ENCODE data around the gene RBBP7.

RBBP7 gene

DNA sequence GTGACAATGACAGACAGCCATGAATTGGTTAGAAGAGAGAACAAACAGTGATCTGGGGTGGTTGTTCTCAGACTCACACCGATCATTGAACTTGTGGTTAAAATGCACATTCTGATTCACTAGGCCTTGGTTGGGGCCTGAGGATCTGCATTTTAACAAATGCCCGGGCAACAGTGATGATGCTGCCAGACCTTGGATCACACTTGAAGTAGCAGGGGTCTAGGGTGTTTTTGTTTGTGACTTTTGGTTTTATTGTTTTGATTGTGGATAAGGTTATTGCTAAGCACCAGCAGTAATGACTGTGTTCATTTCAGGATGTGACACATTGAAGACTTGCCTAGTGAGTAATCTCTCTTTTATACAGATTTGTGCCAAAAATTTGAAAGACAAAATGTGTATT is 47.4 kb downstream of the RBBP7 start:
- H3K4me3 ChIP-seq (ENCODE audit: low read depth, low read length): no peak overlapping the region
- no peak for TF ChIP-seq CTCF (IDR thresholded peaks at IDR 0.05; ENCODE audit: low read depth, low read length)

GRCh38 chrX:16819634-16820033 is 50.5 kb downstream of the RBBP7 start:
- TF ChIP-seq CTCF (IDR thresholded peaks at IDR 0.05; ENCODE audit: low read depth, low read length): no peak
- DNase-seq: no peak
- Histone ChIP-seq H3K9me3 (ENCODE audit: severe bottlenecking) (no peaks in the 10 kb centered on the region), H3K27me3 (ENCODE audit: insufficient read depth, low read depth, severe bottlenecking) (no peaks in the 10 kb centered on the region), H3K27ac (no peak overlapping the region), H3K4me3 (ENCODE audit: low read depth, low read length) (no peak overlapping the region), H3K36me3 (peaks cover 46% of the 10 kb centered on the region)

More for the DNA sequence above, 47.4 kb downstream of the RBBP7 start:
- Histone ChIP-seq H3K27ac (no peak overlapping the region), H3K9me3 (ENCODE audit: severe bottlenecking) (no peaks in the 10 kb centered on the region), H3K27me3 (ENCODE audit: insufficient read depth, low read depth, severe bottlenecking) (no peaks in the 10 kb centered on the region), H3K36me3 (peaks cover 47% of the 10 kb centered on the region)
- no peak for DNase-seq

GRCh38 chrX:16814597-16814996 is 55.6 kb downstream of the RBBP7 start:
- no peak overlapping the region for H3K27ac ChIP-seq
- DNase-seq: no peak
- no peaks in the 10 kb centered on the region for H3K27me3 ChIP-seq (ENCODE audit: insufficient read depth, low read depth, severe bottlenecking)
- H3K9me3 ChIP-seq (ENCODE audit: severe bottlenecking): no peaks in the 10 kb centered on the region
- H3K4me3 ChIP-seq (ENCODE audit: low read depth, low read length): no peak overlapping the region
- H3K36me3 ChIP-seq: peaks cover 34% of the 10 kb centered on the region
- TF ChIP-seq CTCF (IDR thresholded peaks at IDR 0.05; ENCODE audit: low read depth, low read length): no peak

- no peak for DNase-seq
Observed at GRCh38 chrX:16807976-16808542, 62.1 kb downstream of the RBBP7 start.

DNA sequence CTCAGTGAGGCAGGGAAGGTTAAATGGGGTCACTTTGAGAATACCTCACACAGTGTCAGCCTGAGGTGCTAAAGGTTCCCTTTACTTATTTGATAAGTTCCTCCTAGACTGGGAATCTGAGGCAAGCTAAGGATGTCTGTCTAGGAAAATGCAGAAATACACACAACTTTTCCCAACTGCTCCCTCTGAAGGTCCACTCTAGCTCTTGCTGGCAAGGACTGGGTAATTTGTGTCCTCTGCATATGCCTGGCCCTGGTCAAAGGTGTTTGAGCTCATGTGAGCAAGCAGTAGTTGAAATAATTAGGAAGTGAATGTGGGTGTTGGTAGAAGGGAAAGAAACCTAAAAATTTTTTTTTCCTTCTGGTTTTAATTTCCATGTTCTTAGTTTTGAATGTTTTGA is 62.6 kb downstream of the RBBP7 start:
- H3K27ac ChIP-seq: no peak overlapping the region
- DNase-seq: no peak
- H3K4me3 ChIP-seq (ENCODE audit: low read depth, low read length): no peak overlapping the region
- no peaks in the 10 kb centered on the region for H3K9me3 ChIP-seq (ENCODE audit: severe bottlenecking)
- TF ChIP-seq CTCF (IDR thresholded peaks at IDR 0.05; ENCODE audit: low read depth, low read length): peak; percentile 34; the same call in 1 of the 2 replicates
- no peaks in the 10 kb centered on the region for H3K27me3 ChIP-seq (ENCODE audit: insufficient read depth, low read depth, severe bottlenecking)
- peaks cover 24% of the 10 kb centered on the region for H3K36me3 ChIP-seq

More at GRCh38 chrX:16807976-16808542, 62.1 kb downstream of the RBBP7 start:
- no peak overlapping the region for H3K27ac ChIP-seq
- H3K4me3 ChIP-seq (ENCODE audit: low read depth, low read length): no peak overlapping the region
- TF ChIP-seq CTCF (IDR thresholded peaks at IDR 0.05; ENCODE audit: low read depth, low read length): no peak
- no peaks in the 10 kb centered on the region for H3K27me3 ChIP-seq (ENCODE audit: insufficient read depth, low read depth, severe bottlenecking)
- no peaks in the 10 kb centered on the region for H3K9me3 ChIP-seq (ENCODE audit: severe bottlenecking)
- H3K36me3 ChIP-seq: peaks cover 24% of the 10 kb centered on the region

DNA sequence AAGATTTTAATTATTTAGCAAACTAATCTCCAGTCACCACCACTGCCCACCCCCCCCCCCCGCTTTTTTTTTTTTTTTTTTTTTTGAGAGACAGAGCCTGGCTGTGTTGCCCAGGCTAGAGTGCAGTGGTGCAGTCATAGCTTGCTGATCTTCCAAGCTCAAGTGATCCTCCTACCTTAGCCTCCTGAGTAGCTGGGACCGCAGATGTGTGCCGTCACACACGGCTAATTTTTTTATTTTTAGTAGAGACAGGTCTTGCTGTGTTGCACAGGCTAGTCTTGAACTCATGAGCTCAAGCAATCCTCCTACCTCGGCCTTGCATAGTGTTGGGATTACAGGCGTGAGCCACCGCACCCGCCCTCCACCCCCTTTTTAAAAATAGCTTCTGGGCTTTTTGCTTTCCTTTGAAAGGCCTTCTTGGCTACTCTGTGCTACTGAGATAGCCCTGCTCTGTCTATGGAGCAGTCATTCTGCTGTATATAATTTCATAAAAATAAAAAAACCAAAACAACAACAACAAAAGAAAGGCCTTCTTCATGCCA is 65.2 kb downstream of the RBBP7 start:
- H3K4me3 ChIP-seq (ENCODE audit: low read depth, low read length): no peak overlapping the region
- TF ChIP-seq CTCF (IDR thresholded peaks at IDR 0.05; ENCODE audit: low read depth, low read length): no peak
- H3K36me3 ChIP-seq: peaks cover 22% of the 10 kb centered on the region
- H3K27me3 ChIP-seq (ENCODE audit: insufficient read depth, low read depth, severe bottlenecking): no peaks in the 10 kb centered on the region
- H3K27ac ChIP-seq: no peak overlapping the region
- DNase-seq: no peak
- H3K9me3 ChIP-seq (ENCODE audit: severe bottlenecking): no peaks in the 10 kb centered on the region

Data from WERI-Rb-1 (cell line).